GM12892 (cell line): ENCODE data around the gene EEPD1.

ENCODE experiments used
- POLR2A ChIP-seq: IDR thresholded peaks from 2 replicates; pipeline ENCODE4 v1.6.1; 2011; ENCODE audit warnings: low read depth, low read length, control low read depth
- POLR2AphosphoS5 ChIP-seq: IDR thresholded peaks from 2 replicates; pipeline ENCODE4 v1.6.1; 2011; ENCODE audit warnings: low read depth, low read length, control low read depth

- TF ChIP-seq POLR2A (no peak), POLR2AphosphoS5 (no peak)
Measured at GRCh38 chr7:36283181-36283580, 130.1 kb downstream of the EEPD1 start.
